ENCODE results near the gene NUDT8.

NUDT8 gene

GRCh38 chr11:67647471-67647870, 17.7 kb upstream of the NUDT8 start:
- Histone ChIP-seq H3K36me3 (ENCODE audit: control insufficient read depth, insufficient read depth, low read length) (no peaks in the 10 kb centered on the region), H3K4me1 (ENCODE audit: control insufficient read depth, insufficient read depth, low read length) (no peaks in the 10 kb centered on the region), H3K9me3 (ENCODE audit: control insufficient read depth, insufficient read depth, low read length) (no peaks in the 10 kb centered on the region), H3K27ac (ENCODE audit: low read depth, low read length) (no peak overlapping the region), H3K9ac (ENCODE audit: low read depth, low read length) (no peak overlapping the region), H3K27me3 (ENCODE audit: control insufficient read depth, insufficient read depth, low read length) (no peaks in the 10 kb centered on the region), H3K4me3 (ENCODE audit: low read depth, low read length) (no peak overlapping the region)

- no peak overlapping the region for H3K4me3 ChIP-seq (ENCODE audit: low read depth, low read length)
- no peak overlapping the region for H3K9ac ChIP-seq (ENCODE audit: low read depth, low read length)
- no peaks in the 10 kb centered on the region for H3K4me1 ChIP-seq (ENCODE audit: control insufficient read depth, insufficient read depth, low read length)
- H3K36me3 ChIP-seq (ENCODE audit: control insufficient read depth, insufficient read depth, low read length): no peaks in the 10 kb centered on the region
- no peaks in the 10 kb centered on the region for H3K9me3 ChIP-seq (ENCODE audit: control insufficient read depth, insufficient read depth, low read length)
- no peak overlapping the region for H3K27ac ChIP-seq (ENCODE audit: low read depth, low read length)
- no peaks in the 10 kb centered on the region for H3K27me3 ChIP-seq (ENCODE audit: control insufficient read depth, insufficient read depth, low read length)
Observed at GRCh38 chr11:67646535-67647336, 17.0 kb upstream of the NUDT8 start.

- Histone ChIP-seq H3K9ac (ENCODE audit: low read depth, low read length) (no peak overlapping the region), H3K27me3 (ENCODE audit: control insufficient read depth, insufficient read depth, low read length) (peaks cover 3% of the 10 kb centered on the region; the same call in 1 of the 2 replicates), H3K4me3 (ENCODE audit: low read depth, low read length) (no peak overlapping the region), H3K36me3 (ENCODE audit: control insufficient read depth, insufficient read depth, low read length) (no peaks in the 10 kb centered on the region), H3K9me3 (ENCODE audit: control insufficient read depth, insufficient read depth, low read length) (no peaks in the 10 kb centered on the region), H3K27ac (ENCODE audit: low read depth, low read length) (no peak overlapping the region), H3K4me1 (ENCODE audit: control insufficient read depth, insufficient read depth, low read length) (no peaks in the 10 kb centered on the region)
Observed at GRCh38 chr11:67645521-67646461, 16.1 kb upstream of the NUDT8 start.

- H3K9me3 ChIP-seq (ENCODE audit: control insufficient read depth, insufficient read depth, low read length): no peaks in the 10 kb centered on the region
- H3K4me1 ChIP-seq (ENCODE audit: control insufficient read depth, insufficient read depth, low read length): no peaks in the 10 kb centered on the region
- H3K27me3 ChIP-seq (ENCODE audit: control insufficient read depth, insufficient read depth, low read length): peaks cover 12% of the 10 kb centered on the region
- H3K4me3 ChIP-seq (ENCODE audit: low read depth, low read length): no peak overlapping the region
- no peak overlapping the region for H3K27ac ChIP-seq (ENCODE audit: low read depth, low read length)
- H3K9ac ChIP-seq (ENCODE audit: low read depth, low read length): no peak overlapping the region
- no peaks in the 10 kb centered on the region for H3K36me3 ChIP-seq (ENCODE audit: control insufficient read depth, insufficient read depth, low read length)
Observed at GRCh38 chr11:67644472-67645418, 15.0 kb upstream of the NUDT8 start.

GRCh38 chr11:67644042-67644441, 14.3 kb upstream of the NUDT8 start:
- H3K27ac ChIP-seq (ENCODE audit: low read depth, low read length): no peak overlapping the region
- H3K9me3 ChIP-seq (ENCODE audit: control insufficient read depth, insufficient read depth, low read length): no peaks in the 10 kb centered on the region
- H3K9ac ChIP-seq (ENCODE audit: low read depth, low read length): no peak overlapping the region
- no peaks in the 10 kb centered on the region for H3K4me1 ChIP-seq (ENCODE audit: control insufficient read depth, insufficient read depth, low read length)
- no peaks in the 10 kb centered on the region for H3K36me3 ChIP-seq (ENCODE audit: control insufficient read depth, insufficient read depth, low read length)
- no peak overlapping the region for H3K4me3 ChIP-seq (ENCODE audit: low read depth, low read length)
- H3K27me3 ChIP-seq (ENCODE audit: control insufficient read depth, insufficient read depth, low read length): peaks cover 17% of the 10 kb centered on the region

GRCh38 chr11:67642173-67643120, 12.7 kb upstream of the NUDT8 start:
- Histone ChIP-seq H3K9ac (ENCODE audit: low read depth, low read length) (no peak overlapping the region), H3K27me3 (ENCODE audit: control insufficient read depth, insufficient read depth, low read length) (peaks cover 17% of the 10 kb centered on the region), H3K9me3 (ENCODE audit: control insufficient read depth, insufficient read depth, low read length) (no peaks in the 10 kb centered on the region), H3K4me3 (ENCODE audit: low read depth, low read length) (no peak overlapping the region), H3K27ac (ENCODE audit: low read depth, low read length) (no peak overlapping the region), H3K36me3 (ENCODE audit: control insufficient read depth, insufficient read depth, low read length) (no peaks in the 10 kb centered on the region), H3K4me1 (ENCODE audit: control insufficient read depth, insufficient read depth, low read length) (no peaks in the 10 kb centered on the region)

- H3K36me3 ChIP-seq (ENCODE audit: control insufficient read depth, insufficient read depth, low read length): no peaks in the 10 kb centered on the region
- H3K4me3 ChIP-seq (ENCODE audit: low read depth, low read length): no peak overlapping the region
- H3K27ac ChIP-seq (ENCODE audit: low read depth, low read length): no peak overlapping the region
- no peaks in the 10 kb centered on the region for H3K9me3 ChIP-seq (ENCODE audit: control insufficient read depth, insufficient read depth, low read length)
- no peaks in the 10 kb centered on the region for H3K4me1 ChIP-seq (ENCODE audit: control insufficient read depth, insufficient read depth, low read length)
- no peak overlapping the region for H3K9ac ChIP-seq (ENCODE audit: low read depth, low read length)
- H3K27me3 ChIP-seq (ENCODE audit: control insufficient read depth, insufficient read depth, low read length): peaks cover 17% of the 10 kb centered on the region
Observed at GRCh38 chr11:67641338-67642172, 11.8 kb upstream of the NUDT8 start.

GRCh38 chr11:67640758-67641337, 11.1 kb upstream of the NUDT8 start:
- no peak overlapping the region for H3K27ac ChIP-seq (ENCODE audit: low read depth, low read length)
- no peaks in the 10 kb centered on the region for H3K4me1 ChIP-seq (ENCODE audit: control insufficient read depth, insufficient read depth, low read length)
- no peaks in the 10 kb centered on the region for H3K9me3 ChIP-seq (ENCODE audit: control insufficient read depth, insufficient read depth, low read length)
- no peak overlapping the region for H3K4me3 ChIP-seq (ENCODE audit: low read depth, low read length)
- H3K27me3 ChIP-seq (ENCODE audit: control insufficient read depth, insufficient read depth, low read length): peaks cover 17% of the 10 kb centered on the region
- no peaks in the 10 kb centered on the region for H3K36me3 ChIP-seq (ENCODE audit: control insufficient read depth, insufficient read depth, low read length)
- H3K9ac ChIP-seq (ENCODE audit: low read depth, low read length): no peak overlapping the region
